Measurements from ENCODE around the gene PXN. TPM values are rescaled to one million over a fixed set of nuclear protein-coding genes. Genes with fewer than 3 reads are reported as not detected.
A peak's percentile ranks its signal among the peaks of the same experiment; 100 is the strongest.

The PXN gene
- total and polyA plus RNA-seq, 5 donors from 2014 or later: 64.3 to 205 (median 78.7) TPM

DNA sequence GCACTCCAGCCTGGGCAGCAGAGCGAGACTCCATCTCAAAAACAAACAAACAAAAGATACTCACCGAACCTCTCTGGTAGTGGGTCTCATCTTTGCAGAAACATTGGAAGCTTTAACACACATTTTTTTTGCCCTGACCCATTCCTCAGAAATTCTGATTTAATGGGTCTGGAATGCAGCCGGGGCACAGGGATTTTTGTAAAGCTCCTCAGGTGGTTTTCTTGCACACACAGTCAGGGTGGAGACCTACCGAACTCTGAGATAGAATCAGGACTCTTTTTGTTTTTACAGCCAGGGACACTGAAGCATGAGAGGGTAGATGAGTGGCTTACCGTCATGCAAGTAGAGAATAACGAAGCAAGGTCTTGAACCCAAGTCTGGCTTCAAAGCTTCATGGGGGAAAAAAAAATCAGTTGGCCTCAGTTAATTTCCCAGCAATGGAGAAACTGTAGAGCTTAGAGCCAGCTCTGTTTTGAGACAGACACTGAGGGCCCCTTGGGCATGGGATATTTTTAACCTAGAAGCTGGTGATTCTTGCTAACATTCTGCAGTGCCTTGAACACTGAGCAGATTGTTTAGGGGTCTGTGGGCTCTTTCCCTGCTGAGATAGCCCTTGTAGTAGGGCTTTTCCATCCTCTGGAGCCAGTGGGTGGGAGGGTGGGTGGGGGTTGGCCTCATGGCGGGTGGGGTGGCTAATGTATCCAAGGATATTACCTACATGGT, 21.4 kb upstream of the PXN start:
- no peaks in the 10 kb centered on the region for H3K9me3 Mint-ChIP-seq
- H3K27me3 ChIP-seq (ENCODE audit: control insufficient read depth, insufficient read depth, low read length): no peaks in the 10 kb centered on the region
- peaks cover 8% of the 10 kb centered on the region for H3K4me1 ChIP-seq (ENCODE audit: control insufficient read depth, insufficient read depth, low read length, poor library complexity, severe bottlenecking)
- H3K4me1 Mint-ChIP-seq: peaks cover 0 to 13% (median 2%) of the 10 kb centered on the region in 4 donors
- DNase-seq: no peak
- no peaks in the 10 kb centered on the region for H3K36me3 Mint-ChIP-seq
- H3K27me3 Mint-ChIP-seq: peaks cover 4% of the 10 kb centered on the region
- no peak for ATAC-seq (ENCODE audit: low read depth in 2 of 2)
- no peaks in the 10 kb centered on the region for H3K36me3 ChIP-seq (ENCODE audit: control insufficient read depth, insufficient read depth, low read length)
- no peak overlapping the region for H3K4me3 ChIP-seq (ENCODE audit: low read depth, low read length)
- H3K27ac Mint-ChIP-seq: no peak overlapping the region
- H3K27ac ChIP-seq (ENCODE audit: insufficient read depth, low read length, poor library complexity, severe bottlenecking): no peak overlapping the region
- no peak overlapping the region for H3K4me3 Mint-ChIP-seq
- no peaks in the 10 kb centered on the region for H3K9me3 ChIP-seq (ENCODE audit: control insufficient read depth in 2 of 2, low read length in 2 of 2)

GRCh38 chr12:120284381-120284780, 18.9 kb upstream of the PXN start:
- Mint-ChIP-seq H3K4me3 (no peak overlapping the region), H3K27me3 (peaks cover 4% of the 10 kb centered on the region), H3K27ac (no peak overlapping the region), H3K4me1 (peaks cover 0 to 5% (median 0%) of the 10 kb centered on the region in 4 donors), H3K36me3 (no peaks in the 10 kb centered on the region), H3K9me3 (no peaks in the 10 kb centered on the region)
- Histone ChIP-seq H3K36me3 (ENCODE audit: control insufficient read depth, insufficient read depth, low read length) (no peaks in the 10 kb centered on the region), H3K27ac (ENCODE audit: insufficient read depth, low read length, poor library complexity, severe bottlenecking) (no peak overlapping the region), H3K4me1 (ENCODE audit: control insufficient read depth, insufficient read depth, low read length, poor library complexity, severe bottlenecking) (no peaks in the 10 kb centered on the region), H3K27me3 (ENCODE audit: control insufficient read depth, insufficient read depth, low read length) (no peaks in the 10 kb centered on the region), H3K4me3 (ENCODE audit: low read depth, low read length) (no peak overlapping the region), H3K9me3 (ENCODE audit: control insufficient read depth in 2 of 2, low read length in 2 of 2) (no peaks in the 10 kb centered on the region)
- ATAC-seq (ENCODE audit: low read depth in 2 of 2): no peak
- DNase-seq: no peak

GRCh38 chr12:120283318-120283717, 17.8 kb upstream of the PXN start:
- H3K9me3 ChIP-seq (ENCODE audit: control insufficient read depth in 2 of 2, low read length in 2 of 2): no peaks in the 10 kb centered on the region
- H3K4me1 Mint-ChIP-seq: peaks cover 0 to 5% (median 0%) of the 10 kb centered on the region in 4 donors
- no peak overlapping the region for H3K4me3 ChIP-seq (ENCODE audit: low read depth, low read length)
- DNase-seq (no peak), ATAC-seq (ENCODE audit: low read depth in 2 of 2) (no peak)
- H3K9me3 Mint-ChIP-seq: no peaks in the 10 kb centered on the region
- no peak overlapping the region for H3K27ac Mint-ChIP-seq
- no peak overlapping the region for H3K4me3 Mint-ChIP-seq
- H3K36me3 ChIP-seq (ENCODE audit: control insufficient read depth, insufficient read depth, low read length): no peaks in the 10 kb centered on the region
- H3K36me3 Mint-ChIP-seq: no peaks in the 10 kb centered on the region
- no peaks in the 10 kb centered on the region for H3K27me3 ChIP-seq (ENCODE audit: control insufficient read depth, insufficient read depth, low read length)
- H3K27me3 Mint-ChIP-seq: peaks cover 4% of the 10 kb centered on the region
- no peak overlapping the region for H3K27ac ChIP-seq (ENCODE audit: insufficient read depth, low read length, poor library complexity, severe bottlenecking)
- no peaks in the 10 kb centered on the region for H3K4me1 ChIP-seq (ENCODE audit: control insufficient read depth, insufficient read depth, low read length, poor library complexity, severe bottlenecking)

GRCh38 chr12:120278137-120279069, 12.9 kb upstream of the PXN start:
- Mint-ChIP-seq H3K4me3 (no peak overlapping the region), H3K36me3 (no peaks in the 10 kb centered on the region), H3K27ac (no peak overlapping the region), H3K4me1 (no peaks in the 10 kb centered on the region), H3K27me3 (peaks cover under 1% of the 10 kb centered on the region), H3K9me3 (no peaks in the 10 kb centered on the region)
- H3K4me3 ChIP-seq (ENCODE audit: low read depth, low read length): no peak overlapping the region
- no peaks in the 10 kb centered on the region for H3K27me3 ChIP-seq (ENCODE audit: control insufficient read depth, insufficient read depth, low read length)
- no peaks in the 10 kb centered on the region for H3K9me3 ChIP-seq (ENCODE audit: control insufficient read depth in 2 of 2, low read length in 2 of 2)
- ATAC-seq (ENCODE audit: low read depth in 2 of 2): no peak
- no peaks in the 10 kb centered on the region for H3K4me1 ChIP-seq (ENCODE audit: control insufficient read depth, insufficient read depth, low read length, poor library complexity, severe bottlenecking)
- H3K36me3 ChIP-seq (ENCODE audit: control insufficient read depth, insufficient read depth, low read length): no peaks in the 10 kb centered on the region
- no peak overlapping the region for H3K27ac ChIP-seq (ENCODE audit: insufficient read depth, low read length, poor library complexity, severe bottlenecking)
- no peak for DNase-seq

DNA sequence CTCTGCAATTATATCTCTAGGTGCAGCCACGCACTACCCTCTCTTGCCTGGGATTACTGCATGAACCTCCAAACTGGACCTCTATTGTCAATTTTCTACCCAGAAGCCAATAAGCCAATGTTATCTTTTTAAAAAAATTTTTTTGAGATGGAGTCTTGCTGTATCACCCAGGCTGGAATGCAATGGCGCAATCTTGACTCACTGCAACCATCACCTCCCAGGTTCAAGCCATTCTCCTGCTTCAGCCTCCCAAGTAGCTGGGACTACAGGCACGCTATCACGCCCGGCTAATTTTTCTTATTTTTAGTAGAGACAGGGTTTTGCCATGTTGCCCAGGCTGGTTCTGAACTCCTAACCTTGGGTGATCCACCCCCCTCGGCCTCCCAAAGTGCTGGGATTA, 11.2 kb upstream of the PXN start:
- ATAC-seq (ENCODE audit: low read depth in 2 of 2): no peak
- H3K4me1 ChIP-seq (ENCODE audit: control insufficient read depth, insufficient read depth, low read length, poor library complexity, severe bottlenecking): no peaks in the 10 kb centered on the region
- H3K4me3 Mint-ChIP-seq: no peak overlapping the region

DNA sequence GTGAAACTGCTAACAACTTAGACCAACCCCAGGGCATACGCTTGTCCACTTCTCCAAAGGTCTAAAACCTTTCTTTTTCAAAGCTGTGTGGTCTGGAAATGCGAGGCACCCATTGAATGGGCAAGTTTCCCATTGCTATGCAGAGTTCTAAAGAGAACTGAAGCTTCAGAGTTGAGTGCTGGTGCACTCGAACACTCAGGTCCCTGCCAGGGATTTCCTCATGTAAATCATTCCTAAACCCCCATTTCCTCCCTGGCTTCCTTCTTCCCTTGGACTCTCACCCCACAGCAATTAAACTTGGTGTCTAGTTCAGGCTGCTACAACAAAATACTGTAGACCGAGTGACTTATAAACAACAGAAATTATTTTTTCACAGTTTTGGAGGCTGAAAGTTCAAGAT, 2.2 kb upstream of the PXN start:
- Mint-ChIP-seq H3K27ac (no peak overlapping the region), H3K36me3 (peaks cover 4% of the 10 kb centered on the region), H3K27me3 (peaks cover 6% of the 10 kb centered on the region), H3K4me3 (peak overlapping the region in 1 of 4 donors; percentile 97), H3K4me1 (peaks cover 8 to 29% (median 20%) of the 10 kb centered on the region in 4 donors), H3K9me3 (peaks cover 0 to 2% (median 0%) of the 10 kb centered on the region in 7 donors)
- ATAC-seq (ENCODE audit: low read depth in 2 of 2) (no peak), DNase-seq (no peak)
- Histone ChIP-seq H3K9me3 (ENCODE audit: control insufficient read depth in 2 of 2, low read length in 2 of 2) (no peaks in the 10 kb centered on the region), H3K36me3 (ENCODE audit: control insufficient read depth, insufficient read depth, low read length) (no peaks in the 10 kb centered on the region), H3K27ac (ENCODE audit: insufficient read depth, low read length, poor library complexity, severe bottlenecking) (no peak overlapping the region), H3K27me3 (ENCODE audit: control insufficient read depth, insufficient read depth, low read length) (no peaks in the 10 kb centered on the region), H3K4me1 (ENCODE audit: control insufficient read depth, insufficient read depth, low read length, poor library complexity, severe bottlenecking) (peaks cover 24% of the 10 kb centered on the region), H3K4me3 (ENCODE audit: low read depth, low read length) (no peak overlapping the region)

More for the DNA sequence above, 11.2 kb upstream of the PXN start:
- Histone ChIP-seq H3K4me3 (ENCODE audit: low read depth, low read length) (no peak overlapping the region), H3K9me3 (ENCODE audit: control insufficient read depth in 2 of 2, low read length in 2 of 2) (no peaks in the 10 kb centered on the region), H3K27me3 (ENCODE audit: control insufficient read depth, insufficient read depth, low read length) (no peaks in the 10 kb centered on the region), H3K27ac (ENCODE audit: insufficient read depth, low read length, poor library complexity, severe bottlenecking) (no peak overlapping the region), H3K36me3 (ENCODE audit: control insufficient read depth, insufficient read depth, low read length) (no peaks in the 10 kb centered on the region)
- no peak overlapping the region for H3K27ac Mint-ChIP-seq
- no peaks in the 10 kb centered on the region for H3K4me1 Mint-ChIP-seq
- DNase-seq: no peak
- H3K36me3 Mint-ChIP-seq: no peaks in the 10 kb centered on the region
- H3K9me3 Mint-ChIP-seq: no peaks in the 10 kb centered on the region
- H3K27me3 Mint-ChIP-seq: peaks cover 13% of the 10 kb centered on the region

DNA sequence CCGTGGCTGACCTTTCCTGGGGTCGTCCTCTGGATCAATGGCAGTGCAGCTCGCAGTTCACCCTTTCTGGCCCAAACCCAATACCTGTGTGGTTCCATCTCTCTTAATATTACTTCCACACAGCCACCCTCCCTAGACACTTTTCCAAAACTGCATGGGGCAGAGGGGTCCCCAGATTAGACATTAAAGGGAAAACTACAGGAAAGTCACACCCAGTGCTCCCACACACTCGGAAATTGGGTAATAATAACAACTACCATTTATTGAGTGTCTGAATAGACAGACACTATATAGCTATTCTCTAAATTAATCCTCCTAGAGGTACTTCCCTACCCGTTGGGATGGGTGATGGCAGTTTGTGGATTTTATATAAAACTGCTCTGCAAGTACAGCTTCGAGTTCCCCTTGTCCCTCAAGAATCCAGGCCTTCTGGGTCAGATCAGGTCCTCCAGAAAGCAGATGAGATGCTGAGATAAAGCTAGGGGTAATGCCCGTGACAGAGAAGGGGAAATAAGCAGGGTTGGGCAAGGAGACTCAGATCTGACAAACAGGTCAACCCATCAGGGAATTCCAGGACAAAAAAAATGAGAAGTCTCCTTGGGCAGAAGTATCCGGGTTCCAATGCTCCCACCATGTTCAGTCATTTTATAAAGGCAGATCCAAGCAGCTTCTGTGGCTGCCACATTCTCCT, 795 bp upstream of the PXN start:
- Mint-ChIP-seq H3K27me3 (no peaks in the 10 kb centered on the region), H3K9me3 (peaks cover 0 to 2% (median 0%) of the 10 kb centered on the region in 7 donors), H3K27ac (peak overlapping the region in 2 of 3 donors; percentile 80 to 89), H3K4me3 (peak overlapping the region; percentile 89 to 97 (median 91)), H3K36me3 (peaks cover 9% of the 10 kb centered on the region), H3K4me1 (peaks cover 13 to 43% (median 33%) of the 10 kb centered on the region in 4 donors)
- no peaks in the 10 kb centered on the region for H3K27me3 ChIP-seq (ENCODE audit: control insufficient read depth, insufficient read depth, low read length)
- H3K4me3 ChIP-seq (ENCODE audit: low read depth, low read length): peak overlapping the region; percentile 34
- no peak for DNase-seq
- H3K4me1 ChIP-seq (ENCODE audit: control insufficient read depth, insufficient read depth, low read length, poor library complexity, severe bottlenecking): peaks cover 39% of the 10 kb centered on the region
- ATAC-seq (ENCODE audit: low read depth in 2 of 2): no peak
- H3K9me3 ChIP-seq (ENCODE audit: control insufficient read depth in 2 of 2, low read length in 2 of 2): no peaks in the 10 kb centered on the region
- H3K36me3 ChIP-seq (ENCODE audit: control insufficient read depth, insufficient read depth, low read length): no peaks in the 10 kb centered on the region
- H3K27ac ChIP-seq (ENCODE audit: insufficient read depth, low read length, poor library complexity, severe bottlenecking): no peak overlapping the region
